HG03159 (cell line): Measurements from ENCODE around the gene MMP24OS.
"Not testable (repeated sequence)": the region's sequence is repeated elsewhere in the genome, so short reads cannot be mapped to it uniquely, and the experiment has no call there.

Source experiments
- ATAC-seq: cut with Tn5 transposase; IDR thresholded peaks from one replicate; pipeline ENCODE4 v1.9.1; 2021; ENCODE audit warnings: mild to moderate bottlenecking, moderate library complexity; ENCODE audit not compliant: unreplicated experiment

Gene MMP24OS

GRCh38 chr20:35277531-35278395 is at the start of gene MMP24OS:
MMP24OS (minus strand) TSS chr20:35278122; CDS start chr20:35277929, 193 bp downstream.
- peak; percentile 85 for ATAC-seq

GRCh38 chr20:35327074-35327976 is 49.4 kb upstream of the MMP24OS start:
- no peak for ATAC-seq

- ATAC-seq = no peak
Measured at GRCh38 chr20:35326740-35327073, 48.8 kb upstream of the MMP24OS start.

DNA sequence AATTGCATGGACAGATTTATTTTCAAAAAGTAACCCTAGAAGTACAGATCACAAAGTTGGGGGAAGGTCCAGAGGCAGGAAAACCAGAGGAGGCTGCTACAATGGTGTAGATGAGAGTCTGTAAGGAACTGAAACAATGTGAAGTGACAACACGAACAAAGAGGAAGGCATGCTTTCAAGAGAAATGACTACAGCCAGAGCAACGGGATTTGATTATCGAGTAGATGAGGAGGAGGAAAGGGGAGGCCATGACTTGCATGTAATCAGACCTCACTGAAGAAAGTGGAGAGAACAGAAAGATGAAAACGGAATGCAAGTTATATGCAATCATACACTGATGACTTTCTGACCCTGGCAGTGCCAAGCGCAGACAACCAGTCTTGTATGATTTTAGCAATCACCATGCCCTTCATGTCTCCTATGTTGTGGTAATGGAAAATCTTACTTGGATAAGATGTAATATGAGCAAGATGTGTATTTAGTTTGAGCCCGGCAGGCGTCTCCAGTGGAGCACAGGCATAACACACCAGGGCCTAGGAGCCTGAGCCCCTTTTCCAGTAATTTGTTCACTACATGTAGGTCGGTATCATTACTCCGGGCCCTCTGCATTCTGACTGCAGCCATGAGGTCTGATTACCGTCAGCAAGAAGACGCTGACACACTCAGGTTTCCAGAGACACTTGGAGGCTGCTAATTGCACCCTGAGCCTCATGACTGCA is 48.3 kb upstream of the MMP24OS start:
- no peak for ATAC-seq

- ATAC-seq = no peak
Measured at GRCh38 chr20:35325401-35325800, 47.5 kb upstream of the MMP24OS start.

DNA sequence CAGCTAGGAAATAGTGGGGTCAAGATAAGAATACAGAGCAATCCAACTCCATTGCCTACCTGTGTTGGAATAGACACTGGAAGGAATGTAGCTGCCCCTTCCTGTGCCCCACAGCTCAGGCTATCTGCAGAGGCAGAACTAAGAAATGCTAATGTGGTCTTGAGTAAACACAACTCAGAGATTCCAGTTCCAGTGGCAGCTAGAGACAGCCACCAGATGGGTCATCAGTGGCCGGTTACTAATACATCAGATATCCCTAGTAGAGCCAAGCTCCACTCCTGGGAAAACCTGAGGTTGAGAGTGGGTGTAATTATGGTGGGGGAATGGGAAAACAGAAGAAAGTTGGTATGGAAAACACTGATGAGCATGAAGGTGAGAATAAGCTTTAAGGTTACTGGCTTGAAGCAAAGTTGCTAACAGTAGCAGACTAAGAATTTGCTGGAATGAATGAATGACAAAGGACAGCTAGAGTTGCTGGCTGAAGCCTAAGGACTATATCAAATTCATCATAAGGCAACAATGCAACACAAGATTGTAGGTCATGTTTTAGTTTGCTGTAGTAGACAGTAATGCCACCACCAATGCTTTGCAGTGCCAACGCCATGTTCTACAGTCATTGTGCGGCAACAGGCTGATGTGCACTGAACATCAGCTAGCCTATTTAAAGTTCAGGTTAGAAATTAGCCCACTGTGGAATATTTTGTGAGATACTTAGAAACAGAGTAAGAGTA is 42.6 kb upstream of the MMP24OS start:
- ATAC-seq = no peak

DNA sequence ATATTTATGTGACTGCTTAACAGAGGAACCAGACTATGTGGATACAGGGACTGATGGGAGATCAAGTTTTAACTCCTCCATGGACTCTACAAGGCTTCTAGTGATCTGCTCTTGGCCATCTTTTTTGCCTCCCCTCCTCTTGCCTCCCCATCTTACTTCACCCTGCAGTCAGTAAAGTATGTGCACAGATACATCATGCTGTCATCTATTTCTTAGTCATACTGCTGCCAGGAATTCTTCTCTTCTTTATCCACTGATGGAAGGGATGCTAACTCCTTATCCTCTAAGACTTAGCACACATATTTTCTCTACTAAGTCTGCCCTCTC is 41.9 kb upstream of the MMP24OS start:
- ATAC-seq = no peak

- no peak for ATAC-seq
Measured at GRCh38 chr20:35319192-35319870, 41.4 kb upstream of the MMP24OS start.

GRCh38 chr20:35318502-35319157 is 40.7 kb upstream of the MMP24OS start:
- no peak for ATAC-seq

DNA sequence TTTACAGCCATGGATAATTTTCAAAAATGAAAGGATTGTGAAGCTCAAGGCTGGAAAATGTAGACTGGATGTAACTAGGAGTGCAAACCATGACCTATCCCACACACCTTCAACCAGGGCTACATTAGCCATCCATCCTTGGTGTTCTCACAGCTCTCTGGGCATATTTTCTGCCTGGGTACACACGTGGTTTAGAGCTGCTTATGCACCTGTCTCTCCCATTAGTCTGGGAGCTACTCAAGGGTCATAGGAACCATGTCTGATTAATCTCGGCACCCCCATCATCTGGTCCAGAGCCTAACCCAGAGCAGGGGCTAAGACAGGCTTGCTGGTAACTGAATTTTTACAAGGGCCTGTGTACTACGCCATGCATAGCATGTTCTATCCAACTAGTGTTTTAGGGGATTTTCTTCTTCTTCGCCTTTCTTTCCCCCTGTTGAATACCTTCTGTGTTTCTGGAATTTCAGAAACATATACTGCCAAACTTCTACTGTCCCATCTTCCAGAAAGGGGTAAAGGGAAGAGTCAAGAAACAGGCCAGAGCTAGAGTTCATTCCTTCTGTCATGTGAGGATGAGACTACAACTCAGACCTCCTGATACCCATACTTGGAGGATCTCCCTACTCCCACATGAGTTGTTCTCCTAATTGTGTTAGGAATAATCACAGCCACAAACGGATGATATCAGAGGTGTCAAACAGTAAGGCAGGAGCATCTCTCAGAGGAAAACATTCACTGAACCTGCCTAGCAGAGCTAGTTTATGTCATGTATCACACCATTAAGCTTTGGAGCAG is 39.7 kb upstream of the MMP24OS start:
- ATAC-seq = no peak

- no peak for ATAC-seq
Measured at GRCh38 chr20:35316086-35316485, 38.2 kb upstream of the MMP24OS start.

- ATAC-seq = not testable (repeated sequence)
Measured at GRCh38 chr20:35315632-35316020, 37.7 kb upstream of the MMP24OS start.

DNA sequence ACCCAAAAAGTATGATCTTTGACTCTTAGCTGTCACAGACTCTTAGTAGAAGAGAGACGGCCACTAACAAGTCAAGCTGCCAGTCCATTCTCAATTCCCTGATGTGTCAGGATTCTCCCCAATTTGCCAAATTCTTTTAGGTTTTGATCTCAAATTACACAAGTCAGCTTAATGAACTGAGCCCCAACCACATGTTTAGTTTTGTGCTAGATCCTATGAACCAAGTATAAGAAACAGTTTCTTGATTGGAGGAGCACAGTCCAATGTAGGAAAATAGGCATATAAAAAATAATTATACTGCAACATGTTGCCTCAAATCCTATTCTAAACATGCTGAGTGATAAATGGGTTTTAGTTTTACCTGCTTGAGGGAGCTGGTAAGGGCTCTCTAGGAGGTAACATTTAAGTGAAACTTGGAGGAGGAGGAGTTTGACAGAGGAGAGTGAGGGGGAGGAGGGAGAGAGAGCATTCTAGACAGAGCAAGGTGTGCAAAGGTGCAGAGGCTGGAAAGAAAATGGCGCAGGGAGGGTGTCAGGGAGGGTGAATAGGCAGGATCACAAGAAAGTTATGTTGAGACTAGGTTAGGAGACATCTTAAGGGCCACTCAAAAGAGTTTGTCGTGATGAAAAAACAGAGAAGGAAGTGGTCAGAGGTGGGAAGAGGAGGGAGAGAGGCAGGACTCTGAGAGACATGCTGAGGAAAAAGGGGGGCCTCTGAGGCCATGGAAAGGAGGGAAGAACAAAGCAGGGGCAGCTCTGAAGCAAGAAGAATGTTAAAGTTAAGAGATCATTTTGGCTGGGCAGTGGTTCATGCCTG is 37.1 kb upstream of the MMP24OS start:
- ATAC-seq = no peak

DNA sequence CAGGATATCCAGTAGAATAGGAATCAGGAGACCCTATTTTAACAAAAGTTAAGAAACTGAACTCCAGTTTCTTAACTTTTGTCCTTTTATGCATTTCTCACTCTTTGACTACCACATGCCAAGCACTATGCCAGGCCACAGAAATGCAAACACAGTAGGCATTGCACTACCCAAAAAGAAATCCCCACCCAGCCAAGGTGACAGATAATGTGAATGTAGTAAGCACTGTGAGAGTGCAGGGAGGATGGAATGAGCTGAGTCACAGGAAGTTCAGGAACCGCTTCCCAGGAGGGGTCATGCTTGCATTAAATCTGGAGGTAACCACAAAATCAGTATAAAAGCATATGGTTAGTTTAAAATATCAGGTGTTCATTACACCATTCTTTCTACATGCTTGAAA is 34.4 kb upstream of the MMP24OS start:
- no peak for ATAC-seq

- ATAC-seq = no peak
Measured at GRCh38 chr20:35311822-35312221, 33.9 kb upstream of the MMP24OS start.

- ATAC-seq = no peak
Measured at GRCh38 chr20:35311409-35311808, 33.5 kb upstream of the MMP24OS start.

GRCh38 chr20:35307666-35308653 is 30.0 kb upstream of the MMP24OS start:
- no peak for ATAC-seq
